Measurements from ENCODE around the gene ASAP2.

ASAP2 gene

DNA sequence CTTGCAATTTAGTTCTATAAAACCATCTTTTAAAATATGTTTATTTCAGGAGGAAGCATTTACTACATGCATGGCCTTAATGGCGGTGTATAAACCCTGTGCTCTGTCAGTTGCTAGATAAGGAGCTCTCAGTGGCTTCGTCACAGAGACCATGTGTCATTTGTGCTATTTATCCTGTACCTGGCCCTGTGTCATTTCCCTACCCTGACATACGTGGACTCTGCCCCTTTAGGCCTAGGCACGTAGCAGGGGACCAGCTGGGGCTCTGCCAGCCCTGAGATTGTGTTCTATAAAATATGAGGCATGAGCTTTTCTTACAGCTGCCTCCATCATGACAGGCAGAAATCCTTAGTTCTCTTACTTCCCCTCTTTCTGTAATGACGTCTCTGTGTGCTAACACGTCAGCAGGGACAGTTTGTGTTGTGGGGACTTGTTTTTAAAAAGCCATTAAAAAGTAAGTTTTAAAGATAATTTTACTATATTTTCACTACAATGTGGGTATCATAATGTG, 128.8 kb downstream of the ASAP2 start:
- H3K4me3 ChIP-seq (ENCODE audit: low read length): no peak overlapping the region
- no peaks in the 10 kb centered on the region for H3K79me1 ChIP-seq (ENCODE audit: low read length)
- WGBS (ENCODE audit: extremely low coverage, insufficient coverage, low lambda C conversion rate): no CpG with 5 or more reads among the region's 6 CpGs
- H3K27ac ChIP-seq (ENCODE audit: low read depth, low read length): no peak overlapping the region
- H3K18ac ChIP-seq (ENCODE audit: low read length): no peak overlapping the region
- H4K5ac ChIP-seq (ENCODE audit: low read length): no peak overlapping the region
- H3K56ac ChIP-seq (ENCODE audit: low read length): no peak overlapping the region
- peaks cover 2% of the 10 kb centered on the region for H3K4me1 ChIP-seq (ENCODE audit: control insufficient read depth, low read depth, low read length)
- no peak overlapping the region for H2BK15ac ChIP-seq (replicated peaks; ENCODE audit: low read depth)
- no peak overlapping the region for H2BK5ac ChIP-seq (ENCODE audit: low read length)
- H3K9ac ChIP-seq (ENCODE audit: low read length): no peak overlapping the region
- DNase-seq: no peak
- H4K8ac ChIP-seq (ENCODE audit: low read depth, low read length): no peak overlapping the region
- H2BK120ac ChIP-seq (ENCODE audit: low read depth, low read length): no peak overlapping the region
- no peaks in the 10 kb centered on the region for H3K79me2 ChIP-seq (ENCODE audit: control insufficient read depth, insufficient read depth, low read length)
- H3K4ac ChIP-seq (ENCODE audit: low read depth, low read length): no peak overlapping the region
- no peak overlapping the region for H3K23ac ChIP-seq (ENCODE audit: low read length)
- H3K4me2 ChIP-seq (ENCODE audit: low read length): no peak overlapping the region
- H3K36me3 ChIP-seq (ENCODE audit: control insufficient read depth, insufficient read depth, low read length): no peaks in the 10 kb centered on the region
- H3K27me3 ChIP-seq (ENCODE audit: insufficient read depth, low read length, poor library complexity): no peaks in the 10 kb centered on the region
- H2AK5ac ChIP-seq (ENCODE audit: low read length): no peak overlapping the region

DNA sequence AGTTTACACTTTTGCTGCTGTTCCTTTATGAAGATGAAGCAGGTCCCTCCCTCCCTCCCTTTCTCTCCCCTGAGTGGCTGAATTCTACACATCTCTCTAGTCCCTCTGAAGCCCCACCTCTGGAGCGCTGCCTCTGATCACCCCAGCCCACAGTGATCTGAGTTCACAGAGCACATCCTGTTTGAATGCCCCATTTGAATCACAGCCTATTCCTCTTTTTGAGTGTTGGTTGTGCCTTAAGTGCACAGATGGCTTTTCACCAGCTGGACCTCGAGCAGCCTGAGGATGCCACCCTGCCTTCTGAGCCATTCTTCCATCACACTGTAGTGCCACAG, 129.6 kb downstream of the ASAP2 start:
- Histone ChIP-seq H2BK15ac (replicated peaks; ENCODE audit: low read depth) (no peak overlapping the region), H2BK5ac (ENCODE audit: low read length) (no peak overlapping the region), H3K4me2 (ENCODE audit: low read length) (no peak overlapping the region), H3K56ac (ENCODE audit: low read length) (no peak overlapping the region), H3K36me3 (ENCODE audit: control insufficient read depth, insufficient read depth, low read length) (no peaks in the 10 kb centered on the region), H3K4ac (ENCODE audit: low read depth, low read length) (no peak overlapping the region), H3K27ac (ENCODE audit: low read depth, low read length) (no peak overlapping the region), H3K23ac (ENCODE audit: low read length) (peak overlapping the region; percentile 52), H3K4me3 (ENCODE audit: low read length) (no peak overlapping the region), H3K9ac (ENCODE audit: low read length) (no peak overlapping the region), H3K79me1 (ENCODE audit: low read length) (no peaks in the 10 kb centered on the region), H3K18ac (ENCODE audit: low read length) (no peak overlapping the region), H3K4me1 (ENCODE audit: control insufficient read depth, low read depth, low read length) (no peaks in the 10 kb centered on the region), H2BK120ac (ENCODE audit: low read depth, low read length) (no peak overlapping the region), H3K27me3 (ENCODE audit: insufficient read depth, low read length, poor library complexity) (no peaks in the 10 kb centered on the region), H2AK5ac (ENCODE audit: low read length) (no peak overlapping the region), H4K8ac (ENCODE audit: low read depth, low read length) (no peak overlapping the region), H3K79me2 (ENCODE audit: control insufficient read depth, insufficient read depth, low read length) (no peaks in the 10 kb centered on the region), H4K5ac (ENCODE audit: low read length) (no peak overlapping the region)
- WGBS (ENCODE audit: extremely low coverage, insufficient coverage, low lambda C conversion rate): no CpG with 5 or more reads among the region's 2 CpGs
- no peak for DNase-seq

DNA sequence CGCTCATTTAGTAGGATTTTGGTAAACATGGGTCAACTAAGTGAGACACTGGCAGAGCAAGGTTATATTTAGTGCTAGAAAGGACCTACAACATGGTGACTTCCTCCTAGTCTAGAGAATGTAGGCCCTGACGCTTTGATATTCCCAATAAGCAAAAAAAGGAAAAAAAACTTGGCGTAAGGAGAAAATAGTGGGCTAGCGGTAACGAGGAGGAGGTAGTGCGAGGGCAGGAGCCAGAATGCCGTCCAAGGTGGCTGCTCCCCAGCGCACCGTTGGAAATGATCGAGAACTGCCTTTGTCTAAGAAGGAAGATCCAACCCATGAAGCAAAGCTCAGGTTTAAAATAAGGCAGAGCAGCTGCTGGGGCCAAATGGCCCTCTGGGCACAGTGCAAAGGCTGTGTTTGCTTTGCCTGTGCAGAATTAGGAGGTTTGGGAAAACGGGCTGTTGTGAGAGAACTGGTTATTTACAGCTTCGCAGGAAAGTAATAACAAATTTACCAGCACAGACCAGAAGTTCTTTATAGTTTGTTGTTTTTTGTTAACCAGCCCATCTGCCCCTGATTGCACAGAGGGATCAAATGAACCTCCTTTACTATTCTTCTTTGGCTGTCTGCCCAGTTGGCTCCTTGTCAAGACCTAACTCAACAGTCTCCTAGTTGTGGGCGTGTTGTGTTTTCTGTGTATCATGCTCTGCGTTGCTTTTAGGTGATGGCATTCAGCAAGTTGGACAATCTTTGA, 130.1 kb downstream of the ASAP2 start:
- H3K23ac ChIP-seq (ENCODE audit: low read length): peak overlapping the region; percentile 52
- H2AK5ac ChIP-seq (ENCODE audit: low read length): no peak overlapping the region
- no peaks in the 10 kb centered on the region for H3K27me3 ChIP-seq (ENCODE audit: insufficient read depth, low read length, poor library complexity)
- H3K9ac ChIP-seq (ENCODE audit: low read length): no peak overlapping the region
- H3K4ac ChIP-seq (ENCODE audit: low read depth, low read length): no peak overlapping the region
- no peaks in the 10 kb centered on the region for H3K36me3 ChIP-seq (ENCODE audit: control insufficient read depth, insufficient read depth, low read length)
- H3K56ac ChIP-seq (ENCODE audit: low read length): no peak overlapping the region
- H3K4me1 ChIP-seq (ENCODE audit: control insufficient read depth, low read depth, low read length): no peaks in the 10 kb centered on the region
- no peak overlapping the region for H3K4me2 ChIP-seq (ENCODE audit: low read length)
- WGBS (ENCODE audit: extremely low coverage, insufficient coverage, low lambda C conversion rate): no CpG with 5 or more reads among the region's 14 CpGs
- no peak overlapping the region for H2BK15ac ChIP-seq (replicated peaks; ENCODE audit: low read depth)
- H4K8ac ChIP-seq (ENCODE audit: low read depth, low read length): no peak overlapping the region
- H3K18ac ChIP-seq (ENCODE audit: low read length): no peak overlapping the region
- H3K79me2 ChIP-seq (ENCODE audit: control insufficient read depth, insufficient read depth, low read length): no peaks in the 10 kb centered on the region
- H2BK5ac ChIP-seq (ENCODE audit: low read length): no peak overlapping the region
- H4K5ac ChIP-seq (ENCODE audit: low read length): no peak overlapping the region
- no peak overlapping the region for H3K4me3 ChIP-seq (ENCODE audit: low read length)
- DNase-seq: no peak
- no peak overlapping the region for H3K27ac ChIP-seq (ENCODE audit: low read depth, low read length)
- no peaks in the 10 kb centered on the region for H3K79me1 ChIP-seq (ENCODE audit: low read length)
- no peak overlapping the region for H2BK120ac ChIP-seq (ENCODE audit: low read depth, low read length)

DNA sequence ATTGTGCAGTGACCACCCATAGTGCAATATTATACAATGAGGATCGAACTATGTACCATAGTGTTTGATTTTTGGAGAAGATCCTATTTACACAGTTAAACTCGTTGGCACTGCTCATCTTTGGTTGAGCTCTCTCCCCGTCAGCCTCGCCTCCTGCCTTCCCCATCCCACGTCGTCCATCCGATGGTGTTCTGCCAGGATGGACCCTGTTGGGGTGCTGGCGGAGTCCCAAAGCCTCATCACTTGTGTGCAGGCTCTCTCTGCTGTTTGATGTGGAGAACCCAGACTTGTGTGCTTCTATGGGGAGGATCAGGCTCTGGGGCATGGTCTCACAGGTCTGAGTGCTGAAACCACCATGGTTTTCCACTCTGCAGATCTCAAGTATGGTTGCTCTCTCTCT, 131.3 kb downstream of the ASAP2 start:
- Histone ChIP-seq H2AK5ac (ENCODE audit: low read length) (no peak overlapping the region), H2BK5ac (ENCODE audit: low read length) (no peak overlapping the region), H3K27me3 (ENCODE audit: insufficient read depth, low read length, poor library complexity) (no peaks in the 10 kb centered on the region), H3K4ac (ENCODE audit: low read depth, low read length) (no peak overlapping the region), H3K4me2 (ENCODE audit: low read length) (no peak overlapping the region), H3K56ac (ENCODE audit: low read length) (no peak overlapping the region), H4K5ac (ENCODE audit: low read length) (no peak overlapping the region), H3K79me1 (ENCODE audit: low read length) (no peaks in the 10 kb centered on the region), H3K4me3 (ENCODE audit: low read length) (no peak overlapping the region), H3K18ac (ENCODE audit: low read length) (no peak overlapping the region), H3K79me2 (ENCODE audit: control insufficient read depth, insufficient read depth, low read length) (no peaks in the 10 kb centered on the region), H3K23ac (ENCODE audit: low read length) (no peak overlapping the region), H3K27ac (ENCODE audit: low read depth, low read length) (no peak overlapping the region), H3K36me3 (ENCODE audit: control insufficient read depth, insufficient read depth, low read length) (no peaks in the 10 kb centered on the region), H2BK15ac (replicated peaks; ENCODE audit: low read depth) (no peak overlapping the region), H3K4me1 (ENCODE audit: control insufficient read depth, low read depth, low read length) (no peaks in the 10 kb centered on the region), H4K8ac (ENCODE audit: low read depth, low read length) (no peak overlapping the region), H3K9ac (ENCODE audit: low read length) (no peak overlapping the region), H2BK120ac (ENCODE audit: low read depth, low read length) (no peak overlapping the region)
- no CpG with 5 or more reads among the region's 8 CpGs for WGBS (ENCODE audit: extremely low coverage, insufficient coverage, low lambda C conversion rate)
- no peak for DNase-seq

DNA sequence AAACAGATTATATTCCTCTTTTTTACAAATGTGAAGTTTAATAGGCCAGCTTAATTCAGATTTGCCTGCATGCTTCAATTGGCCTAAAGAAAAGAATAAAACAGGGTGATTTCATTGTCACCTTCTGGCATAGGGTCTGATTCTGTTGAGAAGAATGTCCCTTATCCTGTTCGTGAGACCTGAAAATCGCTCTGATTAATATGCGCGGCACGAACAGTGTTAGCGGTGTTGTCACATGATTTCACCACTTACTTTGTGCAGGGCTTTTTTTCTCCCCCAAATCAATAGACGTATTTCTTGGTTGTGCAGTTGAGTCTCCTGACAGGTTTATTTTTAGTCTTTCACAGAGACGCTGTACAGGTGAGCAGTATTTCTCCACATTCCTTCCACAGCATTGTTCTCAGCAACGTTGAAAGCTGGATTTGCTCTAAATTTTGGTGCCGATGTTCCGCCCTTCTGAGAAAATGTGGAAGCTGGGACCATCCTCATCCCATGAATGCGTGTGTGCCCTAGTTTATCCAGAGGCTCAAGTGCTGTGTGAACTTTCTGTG, 134.8 kb downstream of the ASAP2 start:
- H3K4me1 ChIP-seq (ENCODE audit: control insufficient read depth, low read depth, low read length): no peaks in the 10 kb centered on the region
- H3K4me2 ChIP-seq (ENCODE audit: low read length): no peak overlapping the region
- H3K23ac ChIP-seq (ENCODE audit: low read length): no peak overlapping the region
- no peak for DNase-seq
- no peak overlapping the region for H3K4ac ChIP-seq (ENCODE audit: low read depth, low read length)
- no peak overlapping the region for H2AK5ac ChIP-seq (ENCODE audit: low read length)
- no peak overlapping the region for H3K4me3 ChIP-seq (ENCODE audit: low read length)
- H3K56ac ChIP-seq (ENCODE audit: low read length): no peak overlapping the region
- no peak overlapping the region for H4K5ac ChIP-seq (ENCODE audit: low read length)
- H3K79me2 ChIP-seq (ENCODE audit: control insufficient read depth, insufficient read depth, low read length): no peaks in the 10 kb centered on the region
- no CpG with 5 or more reads among the region's 12 CpGs for WGBS (ENCODE audit: extremely low coverage, insufficient coverage, low lambda C conversion rate)
- no peaks in the 10 kb centered on the region for H3K27me3 ChIP-seq (ENCODE audit: insufficient read depth, low read length, poor library complexity)
- H2BK120ac ChIP-seq (ENCODE audit: low read depth, low read length): no peak overlapping the region
- H3K9ac ChIP-seq (ENCODE audit: low read length): no peak overlapping the region
- no peak overlapping the region for H2BK5ac ChIP-seq (ENCODE audit: low read length)
- H3K36me3 ChIP-seq (ENCODE audit: control insufficient read depth, insufficient read depth, low read length): no peaks in the 10 kb centered on the region
- no peak overlapping the region for H3K27ac ChIP-seq (ENCODE audit: low read depth, low read length)
- H3K79me1 ChIP-seq (ENCODE audit: low read length): no peaks in the 10 kb centered on the region
- H2BK15ac ChIP-seq (replicated peaks; ENCODE audit: low read depth): no peak overlapping the region
- H3K18ac ChIP-seq (ENCODE audit: low read length): no peak overlapping the region
- H4K8ac ChIP-seq (ENCODE audit: low read depth, low read length): no peak overlapping the region

DNA sequence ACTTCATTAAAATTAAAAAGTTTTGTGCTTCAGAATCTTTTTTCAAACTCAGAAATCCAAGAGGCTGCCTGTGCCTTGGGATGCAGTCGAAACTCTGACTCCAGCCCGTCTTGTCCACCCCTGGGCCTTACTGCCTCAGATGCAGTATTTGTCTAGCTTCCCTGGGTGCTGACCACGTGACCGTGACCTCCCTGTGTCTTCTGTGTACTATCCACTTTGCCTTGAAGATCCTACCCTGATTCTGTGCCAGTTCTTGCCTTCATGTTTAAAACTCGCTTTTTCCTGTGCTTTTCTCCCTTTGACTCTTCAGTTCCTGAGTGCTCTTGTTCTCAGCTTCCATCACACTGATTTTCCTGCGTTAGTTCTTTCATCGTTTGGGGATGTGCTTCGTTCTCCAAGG, 136.0 kb downstream of the ASAP2 start:
- no peaks in the 10 kb centered on the region for H3K79me2 ChIP-seq (ENCODE audit: control insufficient read depth, insufficient read depth, low read length)
- H2BK120ac ChIP-seq (ENCODE audit: low read depth, low read length): no peak overlapping the region
- H3K4ac ChIP-seq (ENCODE audit: low read depth, low read length): no peak overlapping the region
- no peak overlapping the region for H3K4me3 ChIP-seq (ENCODE audit: low read length)
- H2AK5ac ChIP-seq (ENCODE audit: low read length): no peak overlapping the region
- no peaks in the 10 kb centered on the region for H3K36me3 ChIP-seq (ENCODE audit: control insufficient read depth, insufficient read depth, low read length)
- H3K79me1 ChIP-seq (ENCODE audit: low read length): no peaks in the 10 kb centered on the region
- no peak for DNase-seq
- H3K27ac ChIP-seq (ENCODE audit: low read depth, low read length): no peak overlapping the region
- no peak overlapping the region for H2BK5ac ChIP-seq (ENCODE audit: low read length)
- H4K5ac ChIP-seq (ENCODE audit: low read length): no peak overlapping the region
- H2BK15ac ChIP-seq (replicated peaks; ENCODE audit: low read depth): no peak overlapping the region
- WGBS (ENCODE audit: extremely low coverage, insufficient coverage, low lambda C conversion rate): no CpG with 5 or more reads among the region's 8 CpGs
- H3K4me1 ChIP-seq (ENCODE audit: control insufficient read depth, low read depth, low read length): no peaks in the 10 kb centered on the region
- H3K27me3 ChIP-seq (ENCODE audit: insufficient read depth, low read length, poor library complexity): no peaks in the 10 kb centered on the region
- H3K9ac ChIP-seq (ENCODE audit: low read length): no peak overlapping the region
- no peak overlapping the region for H3K23ac ChIP-seq (ENCODE audit: low read length)
- no peak overlapping the region for H3K56ac ChIP-seq (ENCODE audit: low read length)
- no peak overlapping the region for H4K8ac ChIP-seq (ENCODE audit: low read depth, low read length)
- no peak overlapping the region for H3K18ac ChIP-seq (ENCODE audit: low read length)
- H3K4me2 ChIP-seq (ENCODE audit: low read length): no peak overlapping the region

Data from mesendoderm (in vitro differentiated cells).